Measurements from ENCODE around the gene ADAP1. TPM values are rescaled to one million over a fixed set of nuclear protein-coding genes. Genes with fewer than 3 reads are reported as not detected.
A peak's percentile ranks its signal among the peaks of the same experiment; 100 is the strongest.
"Not testable (repeated sequence)": the region's sequence is repeated elsewhere in the genome, so short reads cannot be mapped to it uniquely, and the experiment has no call there.

ADAP1 gene
- total RNA-seq, 1 experiment from 2014 or later, result 1.8 TPM

DNA sequence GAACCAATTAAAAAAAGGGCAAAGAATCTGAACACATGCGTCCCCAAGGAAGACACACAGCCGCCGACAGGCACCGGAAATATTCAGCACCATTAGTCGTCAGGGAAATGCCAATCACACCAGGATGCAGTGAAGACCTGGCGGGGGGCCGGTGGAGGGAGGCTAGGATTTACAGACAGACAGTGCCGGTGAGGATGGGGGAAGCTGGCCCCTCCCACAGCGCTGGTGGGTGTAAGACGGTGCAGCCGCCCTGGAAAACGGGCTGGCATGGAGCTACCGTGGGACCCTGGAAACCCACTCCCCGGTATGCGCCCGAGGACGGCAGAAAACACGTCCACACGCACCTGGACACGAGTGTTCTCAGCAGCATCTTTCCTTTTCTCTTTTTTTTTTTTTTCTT is 4.8 kb upstream of the ADAP1 start:
- no peak for DNase-seq (ENCODE audit: low read depth)

DNA sequence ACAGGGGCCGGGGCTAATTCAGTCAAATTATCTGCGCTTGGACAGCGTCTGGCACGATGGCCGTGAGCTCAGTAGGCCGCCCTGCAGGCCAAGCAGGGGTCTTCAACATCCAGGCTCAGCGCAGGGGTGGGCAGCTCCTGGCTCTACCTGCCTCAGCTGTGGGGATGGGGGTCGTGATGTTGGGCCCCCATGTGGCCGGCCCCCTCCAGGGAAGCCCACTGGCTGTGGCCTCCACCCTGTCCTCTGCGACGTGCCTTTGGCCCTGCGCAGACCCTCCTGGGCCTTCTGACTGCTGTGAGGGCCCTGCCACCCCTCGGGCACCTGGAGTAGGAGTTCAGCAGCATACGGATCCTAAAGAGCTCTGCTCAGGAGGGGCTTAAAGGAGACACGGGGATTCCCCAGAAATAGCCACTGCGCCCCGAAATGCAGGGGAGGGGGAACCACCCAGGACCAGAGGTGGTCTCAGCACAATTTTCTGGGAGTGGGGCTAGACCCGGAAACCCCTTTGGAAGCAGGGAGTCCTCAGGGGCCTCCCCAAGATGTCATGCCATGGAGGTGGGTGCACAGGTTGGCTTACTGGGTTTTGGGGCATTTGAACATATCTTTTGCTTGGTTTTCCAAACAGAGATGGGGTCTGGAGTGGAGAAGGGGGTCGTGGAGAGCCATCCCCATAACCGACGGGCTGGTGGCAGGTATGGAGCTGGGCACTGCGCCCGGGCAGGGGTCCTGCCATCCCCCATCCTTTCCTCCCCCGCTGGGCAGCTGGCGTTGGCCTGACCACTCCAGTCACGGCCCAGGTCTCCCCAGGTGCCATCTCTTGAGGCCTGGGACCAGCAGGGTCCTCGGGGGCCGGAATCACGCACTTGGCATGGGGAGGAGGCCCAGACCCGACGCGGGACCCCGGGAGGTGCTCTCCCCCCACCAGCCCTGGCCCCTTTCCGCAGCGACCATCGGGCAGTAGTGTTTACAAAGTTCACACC is 4.0 kb upstream of the ADAP1 start:
- no peak for DNase-seq (ENCODE audit: low read depth)

GRCh38 chr7:957418-958220 is 3.1 kb upstream of the ADAP1 start:
- no peak for DNase-seq (ENCODE audit: low read depth)

DNA sequence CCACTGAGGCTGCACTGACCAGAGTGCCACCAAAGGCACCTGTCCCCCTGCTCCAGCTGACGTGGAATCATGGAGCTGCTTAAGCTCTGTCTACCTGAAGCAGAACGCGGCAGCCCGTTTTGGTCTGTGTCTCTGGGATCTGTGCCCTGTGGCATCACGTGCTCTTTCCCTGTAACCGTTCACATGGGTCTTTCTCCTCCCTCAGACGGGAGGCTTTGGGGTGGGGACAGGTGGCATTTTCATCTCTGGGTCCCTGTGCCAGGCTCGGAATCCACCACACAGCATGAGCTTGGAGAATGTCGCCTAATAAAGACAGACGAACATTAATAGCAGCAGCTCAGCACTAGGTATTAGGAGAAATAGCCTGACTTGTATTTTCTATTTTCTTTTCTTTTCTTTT is 1.6 kb upstream of the ADAP1 start:
- DNase-seq (ENCODE audit: low read depth), result no peak

DNA sequence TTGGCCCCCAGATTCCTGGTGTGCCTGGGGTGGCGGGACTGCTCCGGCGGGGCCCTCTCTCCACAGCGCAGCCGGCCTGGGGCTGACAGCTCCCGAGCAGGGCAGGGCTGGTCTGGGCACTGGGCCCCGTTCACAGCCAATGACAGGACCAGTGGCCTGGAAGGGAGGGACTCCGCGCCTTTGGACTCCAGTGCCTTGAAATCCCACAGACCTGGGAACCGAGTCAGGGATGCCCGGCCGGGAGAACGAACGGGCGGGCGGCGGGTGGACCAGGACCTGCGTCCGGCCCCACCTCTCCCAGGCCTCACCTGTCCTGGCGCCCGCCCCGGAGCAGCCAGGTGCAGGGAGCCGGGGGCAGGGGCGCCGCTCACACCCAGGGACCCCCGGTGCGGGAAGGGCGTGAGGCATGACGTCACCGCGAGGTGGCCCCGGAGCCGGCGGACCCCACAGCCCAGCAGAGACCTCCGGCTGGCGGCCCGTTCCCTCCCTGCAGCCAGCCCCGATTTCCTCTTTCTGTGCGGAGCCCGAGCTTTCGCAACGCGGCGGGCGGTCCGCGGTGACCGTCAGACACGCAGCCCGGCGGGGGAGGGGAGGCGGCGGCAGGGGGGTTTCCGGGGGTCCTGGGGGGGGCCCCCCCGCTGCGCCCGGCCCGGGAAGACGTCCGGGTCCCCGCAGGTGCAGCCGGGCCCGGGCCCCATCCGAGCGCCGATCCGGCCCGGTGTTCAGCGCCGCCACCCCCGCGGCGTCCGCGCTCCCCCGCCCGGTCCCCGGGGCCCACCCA is 743 bp downstream of the ADAP1 start:
- peak; percentile 19 for DNase-seq (ENCODE audit: low read depth)

- DNase-seq (ENCODE audit: low read depth), result no peak
Observed at GRCh38 chr7:952548-953441, 1.7 kb downstream of the ADAP1 start.

GRCh38 chr7:951881-952547 is 2.5 kb downstream of the ADAP1 start:
- no peak for DNase-seq (ENCODE audit: low read depth)

GRCh38 chr7:949021-949934 is 5.2 kb downstream of the ADAP1 start:
- DNase-seq (ENCODE audit: low read depth), result no peak

GRCh38 chr7:947391-948210 is 6.9 kb downstream of the ADAP1 start:
- no peak for DNase-seq (ENCODE audit: low read depth)

- DNase-seq (ENCODE audit: low read depth), result no peak
Observed at GRCh38 chr7:946256-946996, 8.1 kb downstream of the ADAP1 start.

DNA sequence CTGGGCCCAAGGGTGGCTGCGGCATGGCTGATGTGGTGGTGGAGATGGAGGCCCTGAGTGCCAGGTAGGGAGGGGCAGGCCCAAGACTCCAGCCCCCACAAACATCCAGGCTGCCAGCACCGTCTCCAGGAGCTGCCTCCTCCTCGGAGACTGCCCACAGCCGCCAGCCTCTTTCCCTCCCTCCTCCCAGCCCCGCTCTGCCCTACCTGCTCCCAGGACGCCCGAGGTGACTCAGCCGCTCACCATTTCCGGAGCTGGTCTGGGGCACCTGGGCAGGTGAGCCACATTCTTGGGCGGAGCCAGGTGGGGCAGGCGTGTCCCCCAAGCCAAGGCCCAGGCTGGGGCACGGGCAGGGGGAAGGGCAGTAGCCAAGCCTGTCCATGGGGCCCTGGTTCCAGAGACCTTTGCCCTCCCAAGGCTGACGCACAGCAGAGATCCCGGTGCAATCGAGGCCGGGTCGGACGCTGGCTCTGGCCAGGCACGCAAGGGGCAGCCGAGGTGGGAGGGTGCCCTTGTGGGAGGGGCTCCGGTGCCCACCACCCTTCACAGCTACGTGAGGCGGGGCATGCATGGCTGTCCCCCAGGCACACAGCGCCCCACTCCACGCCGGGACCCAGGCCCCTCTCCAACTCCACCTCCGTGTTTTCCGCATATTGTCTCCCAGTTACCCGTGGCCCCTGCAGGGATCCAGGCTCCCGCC is 8.8 kb downstream of the ADAP1 start:
- no peak for DNase-seq (ENCODE audit: low read depth)

DNA sequence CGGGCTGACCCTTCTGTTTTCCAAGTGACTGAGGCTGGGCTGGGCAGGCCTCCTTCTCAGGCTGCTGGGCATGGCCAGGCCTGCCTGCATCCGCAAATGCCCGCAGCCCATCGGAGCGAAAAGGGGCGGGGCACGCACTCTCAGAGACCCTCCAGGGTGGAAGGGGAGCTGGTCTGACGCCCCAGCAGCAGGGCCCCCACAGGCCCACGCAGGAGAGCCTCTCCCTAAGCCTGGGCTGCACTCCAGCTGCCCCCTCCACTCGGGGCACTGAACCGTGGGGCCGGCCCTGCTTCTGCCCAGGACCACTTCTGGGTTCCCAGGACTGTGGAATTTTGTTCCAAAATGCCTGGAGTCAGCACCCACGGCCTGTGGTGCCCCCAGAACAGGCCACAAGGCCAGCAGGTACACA is 9.3 kb downstream of the ADAP1 start:
- DNase-seq (ENCODE audit: low read depth), result no peak

- DNase-seq (ENCODE audit: low read depth), result no peak
Observed at GRCh38 chr7:944744-945143, 9.7 kb downstream of the ADAP1 start.

DNA sequence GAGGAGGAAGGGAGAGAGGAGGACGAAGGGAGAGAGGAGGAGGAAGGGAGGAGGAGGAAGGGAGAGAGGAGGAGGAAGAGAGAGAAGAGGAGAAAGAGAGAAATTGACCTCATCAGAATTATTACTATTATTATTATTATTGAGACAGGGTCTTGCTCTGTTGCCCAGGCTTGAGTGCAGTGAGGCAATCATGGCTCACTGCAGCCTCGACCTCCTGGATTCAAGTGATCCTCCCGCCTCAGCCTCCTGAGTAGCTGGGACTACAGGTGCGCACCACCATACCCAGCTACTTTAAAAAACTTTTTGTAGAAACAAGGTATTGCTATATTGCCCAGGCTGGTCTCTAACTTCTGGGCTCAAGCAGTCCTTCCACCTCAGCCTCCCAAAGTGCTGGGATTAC is 10.7 kb downstream of the ADAP1 start:
- DNase-seq (ENCODE audit: low read depth), result not testable (repeated sequence)

GRCh38 chr7:940599-941408 is 13.7 kb downstream of the ADAP1 start:
- DNase-seq (ENCODE audit: low read depth), result no peak

- DNase-seq (ENCODE audit: low read depth), result no peak
Observed at GRCh38 chr7:939843-940242, 14.6 kb downstream of the ADAP1 start.
